HEK293T (cell line): ENCODE results near the gene HNRNPDL.

Source experiments
- CTCF ChIA-PET: fragments of 350-600 bp; formaldehyde crosslinking; extraction: SDS; loops from one replicate; lab custom pipeline; 2021; ENCODE audit warnings: antibody characterized with exemption, inconsistent platforms; lab: Yijun Ruan, JAX
- POLR2A ChIA-PET: fragments of 350-600 bp; formaldehyde crosslinking; extraction: SDS; loops from one replicate; lab custom pipeline; 2020; ENCODE audit warnings: antibody characterized with exemption, inconsistent platforms; lab: Yijun Ruan, JAX
- DNase-seq: peaks from one replicate; pipeline ENCODE4 v3.0.0; 2012; ENCODE audit warnings: mixed read lengths; ENCODE audit errors: extremely low spot score
- ARNT ChIP-seq: fragments of 450-650 bp; IDR thresholded peaks from 2 replicates; pipeline ENCODE4 v1.6.1; 2017; ENCODE audit warnings: mild to moderate bottlenecking
- BHLHE40 ChIP-seq: fragments of 450-650 bp; IDR thresholded peaks from 2 replicates; pipeline ENCODE4 v1.6.1; 2016; ENCODE audit warnings: mild to moderate bottlenecking, moderate library complexity, borderline replicate concordance
- CTBP1 ChIP-seq: fragments of 450-650 bp; IDR thresholded peaks from 2 replicates; pipeline ENCODE4 v1.6.1; 2016; ENCODE audit warnings: borderline replicate concordance
- ELF4 ChIP-seq: fragments of 450-650 bp; IDR thresholded peaks from 2 replicates; pipeline ENCODE4 v1.6.1; 2017; ENCODE audit warnings: antibody characterized with exemption
- FOXA1 ChIP-seq: fragments of 450-650 bp; IDR thresholded peaks from 2 replicates; pipeline ENCODE4 v1.6.1; 2016; ENCODE audit warnings: mild to moderate bottlenecking
- FOXK2 ChIP-seq: fragments of 450-650 bp; IDR thresholded peaks from 2 replicates; pipeline ENCODE4 v1.6.1; 2016; ENCODE audit warnings: mild to moderate bottlenecking
- FOXM1 ChIP-seq: fragments of 450-650 bp; IDR thresholded peaks from 2 replicates; pipeline ENCODE4 v1.6.1; 2017; ENCODE audit warnings: mild to moderate bottlenecking, borderline replicate concordance
- HDGF ChIP-seq: fragments of 450-650 bp; IDR thresholded peaks from 2 replicates; pipeline ENCODE4 v1.6.1; 2017; ENCODE audit warnings: antibody characterized with exemption, borderline replicate concordance
- L3MBTL2 ChIP-seq: fragments of 450-650 bp; conservative IDR thresholded peaks from 2 replicates; pipeline ENCODE4 v1.6.1; 2016; ENCODE audit warnings: mild to moderate bottlenecking
- LEF1 ChIP-seq: fragments of 450-650 bp; IDR thresholded peaks from 2 replicates; pipeline ENCODE4 v1.6.1; 2017; ENCODE audit warnings: mild to moderate bottlenecking, borderline replicate concordance
- NFRKB ChIP-seq: fragments of 450-650 bp; IDR thresholded peaks from 2 replicates; pipeline ENCODE4 v1.6.1; 2016; ENCODE audit warnings: mild to moderate bottlenecking, moderate library complexity
- SP1 ChIP-seq: fragments of 450-650 bp; IDR thresholded peaks from 2 replicates; pipeline ENCODE4 v1.6.1; 2017
- SUZ12 ChIP-seq: fragments of 450-650 bp; IDR thresholded peaks from 2 replicates; pipeline ENCODE4 v1.6.1; 2016; ENCODE audit warnings: mild to moderate bottlenecking
- TARDBP ChIP-seq: fragments of 450-650 bp; IDR thresholded peaks from 2 replicates; pipeline ENCODE4 v1.6.1; 2016
- ZNF384 ChIP-seq: fragments of 450-650 bp; IDR thresholded peaks from 2 replicates; pipeline ENCODE4 v1.6.1; 2016
- TF ChIP-seq, protein P1 (sequence below): fragments of 450-650 bp; IDR thresholded peaks from 2 replicates; pipeline ENCODE4 v1.6.1; 2016

The HNRNPDL gene

DNA sequence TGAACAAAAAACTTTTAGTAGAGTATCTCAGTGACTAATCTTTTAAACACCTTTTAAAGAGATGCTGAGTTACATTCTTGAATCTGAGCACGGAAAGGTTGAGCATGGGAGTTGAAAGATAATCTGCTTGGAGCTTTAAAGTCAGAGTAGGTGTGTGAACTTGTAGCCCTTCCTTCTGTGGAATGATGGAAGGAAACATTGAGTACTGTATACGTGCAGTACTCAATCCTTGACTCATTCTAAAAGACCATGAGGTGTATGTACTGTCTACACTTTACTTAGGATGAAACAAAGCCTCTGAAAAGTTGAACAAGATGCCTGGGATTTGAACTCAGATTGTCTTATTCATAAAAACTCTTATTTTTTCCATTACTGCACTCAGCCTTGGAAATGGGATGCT is 3.5 kb upstream of the HNRNPDL start:
- ChIA-PET CTCF (no interaction called here), POLR2A (no interaction called here)
- no peak for DNase-seq
- TF ChIP-seq TARDBP: no peak
- TF ChIP-seq FOXK2: no peak
- no peak for TF ChIP-seq SUZ12
- no peak for TF ChIP-seq ZNF384

GRCh38 chr4:82432596-82432995 is 2.3 kb upstream of the HNRNPDL start:
- TF ChIP-seq L3MBTL2 (no peak), SUZ12 (no peak), ARNT (no peak), FOXK2 (no peak)
- POLR2A ChIA-PET: interaction anchor here (1.4 kb wide), 1 partner anchor 851 kb away, joined by 3 read pairs; the partner anchor contains the start of gene COQ2
- DNase-seq: no peak
- CTCF ChIA-PET: no interaction called here

- no peak for TF ChIP-seq CTBP1
- no peak for TF ChIP-seq ARNT
- TF ChIP-seq SP1: no peak
- no peak for TF ChIP-seq BHLHE40
- no peak for TF ChIP-seq FOXM1
- TF ChIP-seq FOXK2: no peak
- no peak for TF ChIP-seq NFRKB
- TF ChIP-seq, protein P1, sequence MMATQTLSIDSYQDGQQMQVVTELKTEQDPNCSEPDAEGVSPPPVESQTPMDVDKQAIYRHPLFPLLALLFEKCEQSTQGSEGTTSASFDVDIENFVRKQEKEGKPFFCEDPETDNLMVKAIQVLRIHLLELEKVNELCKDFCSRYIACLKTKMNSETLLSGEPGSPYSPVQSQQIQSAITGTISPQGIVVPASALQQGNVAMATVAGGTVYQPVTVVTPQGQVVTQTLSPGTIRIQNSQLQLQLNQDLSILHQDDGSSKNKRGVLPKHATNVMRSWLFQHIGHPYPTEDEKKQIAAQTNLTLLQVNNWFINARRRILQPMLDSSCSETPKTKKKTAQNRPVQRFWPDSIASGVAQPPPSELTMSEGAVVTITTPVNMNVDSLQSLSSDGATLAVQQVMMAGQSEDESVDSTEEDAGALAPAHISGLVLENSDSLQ: no peak
- no peak for TF ChIP-seq FOXA1
- no peak for TF ChIP-seq L3MBTL2
- TF ChIP-seq HDGF: no peak
- no peak for TF ChIP-seq ELF4
- no peak for TF ChIP-seq SUZ12
- TF ChIP-seq ZNF384: no peak
- TF ChIP-seq LEF1: no peak
- no peak for TF ChIP-seq TARDBP
- POLR2A ChIA-PET: interaction anchor here (0.7 to 1.9 kb wide), 4 partner anchors 58 to 852 kb away, joined by 3 to 5 read pairs (median 4); partner anchors contain the start of genes COQ2 and HNRNPD
- CTCF ChIA-PET: no interaction called here
- DNase-seq: no peak
These were observed 1.6 kb upstream of the HNRNPDL start for GRCh38 chr4:82431831-82432230.

GRCh38 chr4:82430964-82431745 is 893 bp upstream of the HNRNPDL start:
- no peak for TF ChIP-seq L3MBTL2
- no peak for TF ChIP-seq TARDBP
- no peak for TF ChIP-seq CTBP1
- no peak for TF ChIP-seq SUZ12
- no peak for TF ChIP-seq NFRKB
- TF ChIP-seq FOXA1: no peak
- TF ChIP-seq, protein P1: no peak
- no peak for TF ChIP-seq HDGF
- TF ChIP-seq ARNT: no peak
- TF ChIP-seq LEF1: no peak
- no peak for TF ChIP-seq FOXM1
- TF ChIP-seq SP1: no peak
- TF ChIP-seq BHLHE40: no peak
- no peak for TF ChIP-seq FOXK2
- DNase-seq: peak; percentile 28
- ChIA-PET CTCF (interaction anchor here (0.6 kb wide), 1 partner anchor 277 kb away, joined by 3 read pairs; no protein-coding TSS in a partner anchor), POLR2A (interaction anchor here (0.7 to 1.9 kb wide), 4 partner anchors 57 to 853 kb away, joined by 3 to 5 read pairs (median 4); partner anchors contain the start of genes COQ2 and HNRNPD)

GRCh38 chr4:82429728-82430192 is 502 bp downstream of the HNRNPDL start:
- POLR2A ChIA-PET: interaction anchor here (0.6 to 2.9 kb wide), 37 partner anchors 8 to 583 kb away, joined by 3 to 29 read pairs (median 5); partner anchors contain the start of genes HNRNPD and THAP9
- CTCF ChIA-PET: interaction anchor here (0.7 to 1.4 kb wide), 5 partner anchors 8 to 145 kb away, joined by 3 to 4 read pairs (median 3); no protein-coding TSS in a partner anchor
- peak; percentile 43; the same call in 1 of the 2 replicates for TF ChIP-seq NFRKB
- TF ChIP-seq FOXK2: no peak
- DNase-seq: peak; percentile 29

DNA sequence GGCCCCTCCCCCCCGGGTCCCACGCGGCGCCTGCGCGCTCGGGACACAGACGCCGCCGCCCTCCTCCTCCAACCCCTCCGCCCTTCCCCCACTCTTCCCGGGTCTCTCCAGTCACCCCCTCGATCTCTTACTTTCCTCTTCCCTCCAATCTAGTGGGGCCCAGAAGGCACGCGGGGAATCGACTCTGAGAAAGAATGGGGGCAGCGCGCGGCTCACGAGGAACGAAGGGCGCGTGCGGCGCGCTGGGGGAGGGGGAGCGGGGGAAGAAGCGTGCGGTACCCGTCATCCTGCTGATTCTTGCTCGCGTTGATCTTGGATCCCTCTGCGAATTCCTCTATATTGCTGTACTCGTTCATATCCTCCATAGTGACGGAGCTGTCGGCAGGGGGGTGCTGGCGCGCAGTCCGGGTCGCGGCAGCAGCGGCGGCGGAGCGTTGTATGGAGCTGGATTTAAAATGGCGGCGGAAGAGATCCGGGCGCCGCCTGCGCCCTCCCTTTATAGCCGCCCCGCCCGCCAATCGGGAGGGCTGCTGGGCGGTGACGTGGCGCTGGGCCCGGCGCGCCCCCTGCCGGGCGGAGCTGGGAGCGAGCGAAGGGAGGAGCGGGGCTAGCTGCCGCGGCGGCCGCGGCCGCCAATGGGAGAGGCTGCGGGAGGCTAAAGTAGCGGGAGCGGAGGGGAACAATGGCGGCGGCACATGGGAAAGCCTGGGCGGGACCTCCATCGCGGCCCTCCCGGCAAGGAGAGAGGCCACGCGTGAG is 1.1 kb downstream of the HNRNPDL start:
- TF ChIP-seq BHLHE40: no peak
- TF ChIP-seq ELF4: peak; percentile 64; the same call in 1 of the 2 replicates
- no peak for TF ChIP-seq FOXK2
- 0 out of 2 replicates have a peak, but pooled peaks have one; percentile 20 for TF ChIP-seq ARNT
- no peak for TF ChIP-seq SUZ12
- TF ChIP-seq L3MBTL2: peak; percentile 77
- TF ChIP-seq ZNF384: no peak
- TF ChIP-seq SP1: no peak
- TF ChIP-seq FOXA1: no peak
- POLR2A ChIA-PET: interaction anchor here (0.6 to 2.9 kb wide), 37 partner anchors 8 to 584 kb away, joined by 3 to 29 read pairs (median 5); partner anchors contain the start of genes HNRNPD and THAP9
- peak; percentile 91 for DNase-seq
- CTCF ChIA-PET: interaction anchor here (0.6 to 1.4 kb wide), 8 partner anchors 9 to 144 kb away, joined by 3 to 4 read pairs (median 3); no protein-coding TSS in a partner anchor
